ENCODE data around the gene SCAPER.

DNA sequence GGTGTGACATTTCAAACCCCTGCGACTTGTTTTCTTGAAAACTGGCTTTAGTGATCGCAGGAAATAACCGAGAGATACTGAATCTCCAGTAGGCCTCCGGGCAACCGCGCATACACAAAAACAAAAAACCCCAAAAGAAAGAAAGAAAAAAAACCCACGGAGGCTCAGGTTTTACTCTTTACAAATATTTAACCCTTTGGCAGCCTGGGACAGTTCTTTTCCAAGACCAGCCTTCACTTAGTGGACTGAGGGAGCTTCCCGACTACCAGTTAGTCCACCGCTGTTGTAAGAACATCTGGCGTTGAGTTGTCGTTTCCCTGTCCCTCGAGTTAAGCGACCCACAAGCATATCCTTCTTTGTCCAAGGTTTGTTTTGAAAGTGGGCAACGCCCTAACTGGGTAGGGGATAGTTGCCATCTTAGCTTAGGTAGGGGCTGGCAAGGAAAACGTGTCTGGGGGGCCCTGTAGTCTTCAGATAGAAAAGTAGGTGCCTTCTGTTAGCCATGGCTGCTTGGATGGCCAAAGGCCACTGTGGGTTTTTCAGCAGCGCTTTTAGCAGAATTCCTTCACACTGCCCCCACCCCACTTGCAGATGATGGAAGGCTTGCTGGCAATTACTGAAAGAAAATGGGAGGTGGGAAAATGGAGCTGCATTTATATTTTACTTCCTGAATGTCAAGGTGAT, 561.7 kb downstream of the SCAPER start:
- TF ChIP-seq, protein P1, sequence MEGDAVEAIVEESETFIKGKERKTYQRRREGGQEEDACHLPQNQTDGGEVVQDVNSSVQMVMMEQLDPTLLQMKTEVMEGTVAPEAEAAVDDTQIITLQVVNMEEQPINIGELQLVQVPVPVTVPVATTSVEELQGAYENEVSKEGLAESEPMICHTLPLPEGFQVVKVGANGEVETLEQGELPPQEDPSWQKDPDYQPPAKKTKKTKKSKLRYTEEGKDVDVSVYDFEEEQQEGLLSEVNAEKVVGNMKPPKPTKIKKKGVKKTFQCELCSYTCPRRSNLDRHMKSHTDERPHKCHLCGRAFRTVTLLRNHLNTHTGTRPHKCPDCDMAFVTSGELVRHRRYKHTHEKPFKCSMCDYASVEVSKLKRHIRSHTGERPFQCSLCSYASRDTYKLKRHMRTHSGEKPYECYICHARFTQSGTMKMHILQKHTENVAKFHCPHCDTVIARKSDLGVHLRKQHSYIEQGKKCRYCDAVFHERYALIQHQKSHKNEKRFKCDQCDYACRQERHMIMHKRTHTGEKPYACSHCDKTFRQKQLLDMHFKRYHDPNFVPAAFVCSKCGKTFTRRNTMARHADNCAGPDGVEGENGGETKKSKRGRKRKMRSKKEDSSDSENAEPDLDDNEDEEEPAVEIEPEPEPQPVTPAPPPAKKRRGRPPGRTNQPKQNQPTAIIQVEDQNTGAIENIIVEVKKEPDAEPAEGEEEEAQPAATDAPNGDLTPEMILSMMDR (IDR thresholded peaks at IDR 0.05): no peak
- TF ChIP-seq EP300 (IDR thresholded peaks at IDR 0.05) (no peak), POLR2A (IDR thresholded peaks at IDR 0.05) (no peak), POLR2AphosphoS5 (IDR thresholded peaks at IDR 0.05) (no peak)

All from upper lobe of left lung (tissue), 4 donors.